Vagina (tissue), 2 donors: Measurements from ENCODE around the gene MAST4. TPM values are rescaled to one million over a fixed set of nuclear protein-coding genes. Genes with fewer than 3 reads are reported as not detected.

Experiments used
- DNase-seq, 2 donors: peaks; one replicate each; pipeline ENCODE4 v3.0.0-alpha.2; 2017; ENCODE audit errors: extremely low spot score in 2 of 2
- H3K27ac ChIP-seq: fragments of 200-600 bp; sonication (generic); one replicate; pipeline ENCODE4 v1.5.1; 2019
- H3K27me3 ChIP-seq: fragments of 200-600 bp; sonication (generic); one replicate; pipeline ENCODE4 v1.5.1; 2019
- H3K36me3 ChIP-seq, 2 donors: fragments of 200-600 bp; sonication (generic); one replicate each; pipeline ENCODE4 v1.5.1; 2017 to 2019
- H3K4me1 ChIP-seq: fragments of 200-600 bp; sonication (generic); one replicate; pipeline ENCODE4 v1.5.1; 2019
- H3K4me3 ChIP-seq, 2 donors: fragments of 200-600 bp; sonication (generic); 1 replicate in 1 of 2; 2 replicates in 1 of 2; pipeline ENCODE4 v1.5.1; 2016 to 2019
- H3K9me3 ChIP-seq: fragments of 200-600 bp; sonication (generic); one replicate; pipeline ENCODE4 v1.5.1; 2019
- POLR2A ChIP-seq, 2 donors: fragments of 450-650 bp; IDR thresholded peaks; one replicate each; pipeline ENCODE4 v1.6.1; 2017; ENCODE audit warnings: antibody characterized with exemption in 2 of 2, mild to moderate bottlenecking in 2 of 2, moderate library complexity in 2 of 2
- POLR2AphosphoS5 ChIP-seq, 2 donors: sonication (generic); formaldehyde crosslinking; IDR thresholded peaks; one replicate each; pipeline ENCODE4 v1.9.0; 2017; ENCODE audit warnings: antibody characterized with exemption in 2 of 2, mild to moderate bottlenecking in 2 of 2, low read depth in 1 of 2; ENCODE audit not compliant: insufficient read depth in 1 of 2
- intact Hi-C: fragments of 100-400 bp; cut with DNase I; formaldehyde crosslinking; loops from one replicate; pipeline ENCODE4 v1.15.1; 2023
- total RNA-seq: library from RNA; depleted of rRNA; stranded (reverse); fragments of >200 nt; gene quantifications from one replicate; pipeline ENCODE4 v1.2.3, GENCODE V29; 2016
- TF ChIP-seq, protein P1 (sequence below), 3 experiments: fragments of 450-650 bp in 2 of 3; fragments of 200-600 bp in 1 of 3; sonication (generic) in 1 of 3; IDR thresholded peaks; one replicate each; pipeline ENCODE4 v1.5.1; 2017 to 2019; ENCODE audit warnings: antibody characterized with exemption in 3 of 3, mild to moderate bottlenecking in 2 of 3, moderate library complexity in 2 of 3

Gene MAST4
- total RNA-seq, 1 donor from 2014 or later, result 85.9 TPM

DNA sequence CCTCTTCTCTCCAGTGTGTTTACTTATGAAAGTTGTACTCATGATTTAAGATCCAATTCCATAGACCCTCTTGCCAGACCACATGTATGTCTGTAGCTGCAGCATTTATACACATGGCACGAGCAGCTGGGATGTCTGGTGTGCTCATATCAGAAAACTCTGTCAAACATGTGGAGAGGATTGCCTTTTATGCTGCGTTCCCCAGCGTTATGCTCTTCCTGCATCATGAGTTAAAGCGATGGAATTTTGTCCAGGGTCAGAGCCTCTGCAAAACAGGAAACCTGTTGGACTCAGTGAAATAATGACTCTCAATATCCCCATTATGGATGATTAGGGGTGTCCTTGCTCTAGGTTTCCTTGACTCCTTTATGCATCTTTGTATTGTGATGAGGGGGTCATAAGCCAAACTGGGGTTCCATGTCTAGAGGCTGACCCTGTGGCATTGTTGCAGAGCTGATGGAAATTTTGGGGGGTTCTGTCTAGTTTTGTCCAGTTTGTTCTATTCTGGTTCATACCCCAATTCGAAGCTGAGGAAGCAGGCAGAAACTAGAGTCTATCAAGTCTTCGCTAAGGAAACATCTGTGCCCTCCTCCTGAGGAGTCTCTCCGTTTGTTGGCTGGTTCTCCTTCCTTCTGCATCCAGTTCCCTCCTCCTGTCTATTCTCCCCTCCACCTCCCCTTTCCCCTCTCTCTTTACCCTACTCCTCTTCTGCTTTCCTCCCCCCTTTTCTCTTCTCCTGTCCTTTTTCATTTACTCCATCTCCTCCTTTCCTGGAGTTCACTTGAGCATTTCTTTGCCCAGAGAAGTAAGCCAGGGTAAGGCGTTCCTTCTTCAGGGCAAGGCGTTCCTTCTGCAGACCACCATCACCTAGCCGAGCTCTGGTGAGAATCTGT is 252.8 kb downstream of the MAST4 start:
- no peaks in the 10 kb centered on the region for H3K27me3 ChIP-seq
- H3K9me3 ChIP-seq, result no peaks in the 10 kb centered on the region
- H3K36me3 ChIP-seq, result no peaks in the 10 kb centered on the region
- H3K4me1 ChIP-seq, result no peaks in the 10 kb centered on the region
- DNase-seq, result no peak
- intact Hi-C loops, result no loop called here
- H3K4me3 ChIP-seq, result no peak overlapping the region
- TF ChIP-seq, protein P1, sequence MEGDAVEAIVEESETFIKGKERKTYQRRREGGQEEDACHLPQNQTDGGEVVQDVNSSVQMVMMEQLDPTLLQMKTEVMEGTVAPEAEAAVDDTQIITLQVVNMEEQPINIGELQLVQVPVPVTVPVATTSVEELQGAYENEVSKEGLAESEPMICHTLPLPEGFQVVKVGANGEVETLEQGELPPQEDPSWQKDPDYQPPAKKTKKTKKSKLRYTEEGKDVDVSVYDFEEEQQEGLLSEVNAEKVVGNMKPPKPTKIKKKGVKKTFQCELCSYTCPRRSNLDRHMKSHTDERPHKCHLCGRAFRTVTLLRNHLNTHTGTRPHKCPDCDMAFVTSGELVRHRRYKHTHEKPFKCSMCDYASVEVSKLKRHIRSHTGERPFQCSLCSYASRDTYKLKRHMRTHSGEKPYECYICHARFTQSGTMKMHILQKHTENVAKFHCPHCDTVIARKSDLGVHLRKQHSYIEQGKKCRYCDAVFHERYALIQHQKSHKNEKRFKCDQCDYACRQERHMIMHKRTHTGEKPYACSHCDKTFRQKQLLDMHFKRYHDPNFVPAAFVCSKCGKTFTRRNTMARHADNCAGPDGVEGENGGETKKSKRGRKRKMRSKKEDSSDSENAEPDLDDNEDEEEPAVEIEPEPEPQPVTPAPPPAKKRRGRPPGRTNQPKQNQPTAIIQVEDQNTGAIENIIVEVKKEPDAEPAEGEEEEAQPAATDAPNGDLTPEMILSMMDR (IDR thresholded peaks at IDR 0.05), result no peak
- no peak overlapping the region for H3K27ac ChIP-seq

DNA sequence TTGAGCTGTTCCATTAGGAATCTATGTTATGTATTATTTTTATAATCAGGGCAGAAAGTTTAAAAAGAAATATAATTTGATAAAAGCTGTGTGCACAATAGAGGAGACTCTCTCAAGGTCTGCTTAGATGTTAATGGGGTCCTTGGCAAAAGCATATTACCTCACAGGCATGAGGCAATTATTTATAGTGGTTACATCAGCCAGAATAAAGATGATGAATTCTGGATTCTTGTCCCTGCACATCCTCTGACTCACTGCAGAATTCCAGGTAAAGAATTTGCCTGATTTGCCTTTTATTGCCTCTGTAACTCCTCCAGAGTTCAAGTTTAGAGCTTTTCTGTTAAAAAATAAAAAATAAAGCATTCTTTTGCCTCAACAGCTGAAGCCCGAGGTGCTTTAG is 253.6 kb downstream of the MAST4 start:
- Histone ChIP-seq H3K4me1 (no peaks in the 10 kb centered on the region), H3K4me3 (no peak overlapping the region), H3K27ac (no peak overlapping the region), H3K36me3 (no peaks in the 10 kb centered on the region), H3K9me3 (no peaks in the 10 kb centered on the region), H3K27me3 (no peaks in the 10 kb centered on the region)
- no peak for TF ChIP-seq POLR2AphosphoS5 (IDR thresholded peaks at IDR 0.05; ENCODE audit: insufficient read depth in 1 of 2, low read depth in 1 of 2)
- TF ChIP-seq, protein P1 (IDR thresholded peaks at IDR 0.05), result no peak
- TF ChIP-seq POLR2A (IDR thresholded peaks at IDR 0.05), result no peak
- intact Hi-C loops, result no loop called here
- DNase-seq, result no peak

DNA sequence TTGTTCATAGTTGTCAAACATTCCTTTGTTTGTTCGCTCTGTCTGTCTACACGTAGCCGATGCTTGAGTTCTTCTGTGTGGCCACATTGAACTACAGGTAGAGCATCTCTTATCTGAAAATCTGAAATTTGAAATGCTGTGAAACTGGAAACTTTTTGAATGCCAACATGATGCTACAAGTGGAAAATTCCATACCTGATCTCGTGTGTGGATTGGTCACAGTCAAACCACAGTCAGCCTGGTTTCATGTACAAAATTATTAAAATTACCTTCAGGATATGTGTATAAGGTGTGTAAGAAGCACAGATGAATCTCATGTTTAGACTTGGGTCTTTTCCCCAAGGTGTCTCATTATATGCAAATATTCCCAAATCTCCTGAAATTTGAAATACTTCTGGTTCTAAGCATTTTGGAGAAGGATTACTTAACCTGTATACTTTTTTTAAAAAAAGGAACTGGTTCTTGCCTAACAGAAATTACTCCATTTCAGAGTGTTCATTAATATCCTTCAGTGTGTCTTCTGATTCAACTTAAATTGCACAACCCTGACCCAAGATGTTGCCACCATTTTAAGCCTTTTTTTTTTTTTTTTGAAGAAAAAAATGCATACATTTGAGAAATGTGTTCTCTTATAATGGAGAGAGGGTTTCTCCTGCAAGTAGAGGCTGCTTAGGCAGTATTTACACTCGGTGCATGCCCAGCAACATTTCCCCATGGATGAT is 254.3 kb downstream of the MAST4 start:
- no peaks in the 10 kb centered on the region for H3K9me3 ChIP-seq
- H3K27ac ChIP-seq, result no peak overlapping the region
- H3K27me3 ChIP-seq, result no peaks in the 10 kb centered on the region
- no peaks in the 10 kb centered on the region for H3K36me3 ChIP-seq
- no peaks in the 10 kb centered on the region for H3K4me1 ChIP-seq
- DNase-seq, result no peak
- intact Hi-C loops, result no loop called here
- H3K4me3 ChIP-seq, result no peak overlapping the region
- TF ChIP-seq, protein P1 (IDR thresholded peaks at IDR 0.05), result no peak
- TF ChIP-seq POLR2A (IDR thresholded peaks at IDR 0.05) (no peak), POLR2AphosphoS5 (IDR thresholded peaks at IDR 0.05; ENCODE audit: insufficient read depth in 1 of 2, low read depth in 1 of 2) (no peak)

DNA sequence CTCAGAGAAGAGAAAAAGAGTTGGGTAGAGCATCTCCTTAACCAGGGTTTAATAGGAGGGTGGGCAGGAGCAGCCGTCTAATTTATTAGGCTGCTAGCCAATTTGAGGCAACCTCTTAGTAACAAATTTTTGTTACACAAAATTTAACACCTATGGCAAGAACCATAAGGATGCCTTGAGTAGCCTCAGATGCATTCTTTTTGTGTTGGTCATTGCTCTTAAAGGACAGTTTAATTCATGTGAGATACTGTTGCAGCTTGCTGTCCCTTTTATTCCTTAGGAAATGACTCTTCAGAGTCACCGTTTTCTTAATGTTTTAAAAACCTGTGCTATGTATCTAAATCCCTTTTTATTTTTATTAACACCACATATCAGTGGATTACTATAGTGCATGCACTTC is 255.1 kb downstream of the MAST4 start:
- Histone ChIP-seq H3K4me3 (no peak overlapping the region), H3K36me3 (no peaks in the 10 kb centered on the region), H3K27ac (no peak overlapping the region), H3K27me3 (no peaks in the 10 kb centered on the region), H3K9me3 (no peaks in the 10 kb centered on the region), H3K4me1 (no peaks in the 10 kb centered on the region)
- TF ChIP-seq POLR2A (IDR thresholded peaks at IDR 0.05), result no peak
- TF ChIP-seq, protein P1 (IDR thresholded peaks at IDR 0.05), result no peak
- TF ChIP-seq POLR2AphosphoS5 (IDR thresholded peaks at IDR 0.05; ENCODE audit: insufficient read depth in 1 of 2, low read depth in 1 of 2), result no peak
- intact Hi-C loops, result no loop called here
- no peak for DNase-seq

DNA sequence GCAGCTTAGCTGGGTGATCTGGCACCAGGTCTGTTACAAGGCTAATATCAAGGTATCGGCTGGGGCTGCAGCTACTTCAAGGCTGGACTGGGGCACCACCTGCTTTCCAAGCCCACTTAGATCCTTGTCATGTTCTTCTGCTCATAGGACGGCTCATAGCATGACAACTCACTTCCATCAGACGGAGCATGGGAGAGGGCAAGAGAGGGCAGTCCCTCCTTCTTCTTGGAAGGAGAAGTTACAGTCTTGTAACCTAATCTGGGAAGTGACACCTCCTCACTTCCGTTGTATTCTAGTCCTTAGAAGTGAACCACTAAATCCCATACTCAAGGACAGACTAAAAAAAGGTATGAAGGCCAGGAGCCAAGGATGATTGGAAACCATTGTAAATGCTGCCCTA is 258.2 kb downstream of the MAST4 start:
- Histone ChIP-seq H3K27ac (no peak overlapping the region), H3K9me3 (no peaks in the 10 kb centered on the region), H3K27me3 (no peaks in the 10 kb centered on the region), H3K4me1 (no peaks in the 10 kb centered on the region), H3K4me3 (no peak overlapping the region), H3K36me3 (no peaks in the 10 kb centered on the region)
- no peak for DNase-seq
- intact Hi-C loops, result no loop called here
- TF ChIP-seq POLR2AphosphoS5 (IDR thresholded peaks at IDR 0.05; ENCODE audit: insufficient read depth in 1 of 2, low read depth in 1 of 2) (no peak), POLR2A (IDR thresholded peaks at IDR 0.05) (no peak)
- TF ChIP-seq, protein P1 (IDR thresholded peaks at IDR 0.05), result no peak
